Right ventricle myocardium superior (tissue), 1 donor: ENCODE measurements around the gene BCAS1. TPM values are rescaled to one million over a fixed set of nuclear protein-coding genes. Genes with fewer than 3 reads are reported as not detected.

Experiments used
- ATAC-seq: fragments of 200-7000 bp; cut with Tn5 transposase; one replicate; pipeline ENCODE4 v1.9.1; 2020; ENCODE audit warnings: mild to moderate bottlenecking; ENCODE audit not compliant: poor library complexity
- DNase-seq: peaks from one replicate; pipeline ENCODE4 v3.0.0-alpha.2; 2020
- intact Hi-C: fragments of 100-400 bp; cut with DNase I; formaldehyde crosslinking; loops from one replicate; pipeline ENCODE4 v1.11.2; 2022
- microRNA-seq: library from miRNA; unstranded; fragments of <30 nt; microRNA quantifications from one replicate; pipeline ENCODE4 v1.2.0, GENCODE V29; 2020
- total RNA-seq: library from RNA; stranded (reverse); fragmentation: NEBNext Ultra II Directional; extraction: Animal tissue kit (Norgen Biotek cat#: 25700); gene quantifications from one replicate; pipeline ENCODE4 v1.2.1, GENCODE V29; 2021
- donor health status: DM: no; HTN: yes; CAD: no; lungs with severe emphysema.

Gene BCAS1
- total RNA-seq, 1 donor from 2014 or later = not detected

- ATAC-seq (no peak), DNase-seq (no peak)
- intact Hi-C loops = no loop called here
These were observed 173.7 kb downstream of the BCAS1 start for GRCh38 chr20:53896647-53897046.

GRCh38 chr20:53896041-53896440, 174.4 kb downstream of the BCAS1 start:
- ATAC-seq (no peak), DNase-seq (no peak)
- intact Hi-C loops = no loop called here

- intact Hi-C loops = no loop called here
- DNase-seq = no peak
- ATAC-seq = no peak
These were observed 175.0 kb downstream of the BCAS1 start for GRCh38 chr20:53895385-53895755.

- intact Hi-C loops = no loop called here
- no peak for DNase-seq
- ATAC-seq = no peak
These were observed 175.5 kb downstream of the BCAS1 start for GRCh38 chr20:53894707-53895384.

Small RNA genes lying within 50 kb of the gene (microRNA-seq; reads per million reads assigned to microRNA genes)
- not detected for gene MIR4756

Other genes starting within 250 kb of the BCAS1 start
- not detected for gene CYP24A1, start 103.4 kb upstream of the BCAS1 start, total RNA-seq
- gene PFDN4, start 137.5 kb upstream of the BCAS1 start, total RNA-seq = 26.8 TPM